HG03565 (cell line): ENCODE results near the gene CDH23.
A peak's percentile ranks its signal among the peaks of the same experiment; 100 is the strongest.

ENCODE experiments used
- ATAC-seq: cut with Tn5 transposase; IDR thresholded peaks from one replicate; pipeline ENCODE4 v1.9.1; 2021; ENCODE audit warnings: mild to moderate bottlenecking, moderate library complexity; ENCODE audit not compliant: unreplicated experiment

CDH23 gene

DNA sequence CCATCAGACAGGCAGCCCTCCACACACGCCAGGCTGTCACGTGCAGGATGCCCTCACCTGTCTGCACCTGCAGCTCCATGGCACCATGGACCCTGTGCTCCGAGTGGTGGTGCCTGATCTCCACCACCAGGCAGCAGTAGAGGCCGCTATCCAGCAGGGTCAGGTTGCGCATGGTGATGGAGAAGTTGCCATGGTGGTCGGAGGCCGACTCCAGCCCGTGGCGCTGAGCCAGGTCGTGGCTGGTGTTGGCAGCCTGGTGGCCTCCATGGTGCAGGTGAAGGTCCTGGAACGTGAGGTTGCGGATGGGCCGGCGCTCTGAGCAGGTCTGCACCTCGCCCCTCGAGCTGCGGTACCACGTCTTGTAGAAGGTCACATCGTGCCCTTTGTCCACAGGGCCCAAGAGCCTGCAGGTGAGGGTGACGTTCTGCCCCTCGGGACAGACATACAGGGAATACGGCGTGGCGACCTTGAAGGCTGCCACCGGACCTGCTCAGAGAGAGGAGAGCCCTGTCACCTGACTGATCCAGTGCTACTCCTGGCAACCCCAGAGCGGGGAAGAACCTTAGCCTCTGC, 364.9 kb downstream of the CDH23 start:
- no peak for ATAC-seq

DNA sequence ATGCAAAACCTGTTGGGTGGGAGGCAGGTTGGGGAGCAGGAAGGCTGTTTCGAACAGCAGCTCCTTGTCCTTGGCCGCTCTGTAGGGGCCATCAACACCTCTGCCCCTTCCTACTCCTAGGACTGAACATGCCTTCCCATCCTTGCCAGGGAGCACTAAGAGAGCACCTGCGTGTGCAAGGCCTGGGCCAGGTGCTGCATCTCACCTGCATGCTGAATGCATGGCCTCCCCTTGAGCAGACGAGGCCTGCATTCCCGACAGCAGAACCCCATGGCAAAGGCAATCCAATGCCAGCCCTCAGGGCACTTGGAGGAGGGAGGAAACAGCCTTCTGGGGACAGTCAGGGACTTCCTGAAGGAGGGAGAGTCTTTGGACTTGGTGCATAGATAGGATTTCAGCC, 365.6 kb downstream of the CDH23 start:
- no peak for ATAC-seq

DNA sequence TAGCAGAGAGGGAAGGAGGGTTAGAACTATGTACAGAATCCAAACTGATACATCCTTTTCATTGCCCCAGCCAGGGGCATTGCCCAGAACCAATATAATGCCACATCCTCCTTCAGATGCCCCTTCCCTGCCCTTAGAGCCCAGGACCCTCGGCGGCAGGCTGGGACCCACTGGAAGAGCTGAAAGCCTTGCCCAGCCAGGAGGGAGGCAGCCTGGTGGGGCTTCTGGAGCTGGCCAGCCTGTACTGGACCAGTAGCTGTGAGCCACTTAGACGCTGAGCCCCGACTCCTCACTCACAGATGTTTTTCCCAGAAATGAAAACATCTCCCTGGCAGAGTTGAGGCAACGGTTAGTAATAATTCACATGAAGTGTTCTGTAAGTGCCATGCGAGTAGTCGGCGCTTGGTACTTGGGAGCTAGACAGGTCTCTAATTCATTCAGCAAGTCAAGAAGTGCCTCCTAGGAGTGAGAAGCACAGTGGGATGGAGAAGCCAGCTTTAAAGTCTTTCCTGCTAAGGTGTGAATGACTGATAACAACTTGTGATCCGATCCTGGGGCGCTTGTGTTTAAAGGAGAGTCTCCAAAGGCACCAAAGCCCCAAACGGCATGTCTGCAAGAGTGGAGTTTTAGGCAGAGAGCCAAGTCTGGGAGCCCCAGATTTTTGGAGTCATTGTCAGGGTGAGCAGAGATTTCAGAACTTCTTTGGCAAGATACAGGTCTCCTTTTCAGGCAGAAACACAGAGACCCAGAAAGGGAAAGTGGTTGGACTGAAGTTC, 366.8 kb downstream of the CDH23 start:
- ATAC-seq = no peak

DNA sequence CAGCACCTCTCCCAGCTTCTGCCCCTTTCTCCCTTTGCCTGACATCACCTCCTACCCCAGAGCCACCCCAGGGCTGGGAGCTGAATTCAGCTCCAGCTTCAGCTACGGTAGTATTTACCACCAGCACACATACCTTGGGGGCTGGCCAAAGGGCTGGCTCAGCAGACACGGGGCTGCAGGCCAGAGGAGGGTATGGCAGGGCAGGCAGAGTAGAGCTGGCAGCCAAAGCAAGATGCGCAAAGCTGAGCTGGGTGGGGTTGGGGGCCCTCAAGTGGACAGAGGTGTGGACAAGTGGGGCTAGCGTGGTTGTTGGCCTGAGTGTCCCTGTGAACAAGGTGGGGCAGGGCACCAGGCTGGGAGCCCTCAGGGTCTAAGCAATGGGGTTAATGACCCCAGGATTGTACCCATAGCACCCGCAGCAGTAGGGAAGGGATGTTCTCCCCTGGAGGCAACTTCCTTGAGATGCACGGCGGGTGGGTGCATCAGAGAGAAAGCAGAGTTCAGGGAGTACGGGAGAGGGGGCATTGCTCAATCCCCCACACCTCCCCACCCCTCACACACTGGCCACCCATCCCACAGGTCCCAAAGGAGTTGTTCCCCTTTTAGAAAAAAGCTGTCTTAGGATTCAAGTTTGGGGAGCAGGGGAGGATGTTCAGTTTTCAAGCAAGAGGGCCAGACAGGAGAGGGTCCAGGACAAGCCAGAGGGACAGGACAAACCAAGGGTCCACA, 368.6 kb downstream of the CDH23 start:
- ATAC-seq = no peak

DNA sequence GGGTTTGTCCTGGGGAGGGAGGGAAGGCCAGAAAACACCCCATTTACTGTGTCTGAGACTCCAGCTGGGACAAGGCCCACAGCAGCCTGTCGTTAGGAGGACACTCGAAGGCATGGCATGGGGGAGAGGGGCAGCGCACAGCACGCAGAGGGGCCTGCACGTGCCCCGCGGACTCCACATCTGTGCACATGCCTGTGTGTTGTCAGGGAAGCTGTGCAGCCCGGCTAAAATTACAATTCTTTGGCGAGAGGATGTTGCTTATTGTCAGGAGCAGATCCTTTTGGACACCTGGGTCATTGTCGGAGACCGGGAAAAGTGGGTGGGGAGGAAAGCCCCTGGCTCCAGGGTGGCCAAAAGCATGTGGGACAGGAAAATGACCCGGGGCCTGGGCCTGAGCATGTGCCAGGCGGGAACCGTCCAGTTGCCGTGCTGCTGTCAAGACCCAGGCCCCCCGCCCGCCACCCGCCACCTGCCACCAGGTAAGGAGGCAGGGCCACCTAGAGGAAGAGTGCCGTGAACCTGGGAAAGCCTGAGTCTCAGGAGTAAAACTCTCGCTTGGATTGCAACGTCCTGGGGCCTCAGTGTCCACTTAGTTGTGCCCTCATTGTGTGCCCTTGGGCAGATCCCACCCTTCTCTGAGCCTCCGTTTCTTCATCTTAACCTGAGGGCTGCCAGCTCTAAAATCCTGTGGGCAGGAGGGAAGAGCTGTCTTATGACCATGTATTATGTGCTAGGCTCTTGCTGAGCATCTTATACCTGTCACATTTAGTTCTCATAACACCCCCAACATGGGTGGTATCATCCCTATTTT, 369.4 kb downstream of the CDH23 start:
- no peak for ATAC-seq

DNA sequence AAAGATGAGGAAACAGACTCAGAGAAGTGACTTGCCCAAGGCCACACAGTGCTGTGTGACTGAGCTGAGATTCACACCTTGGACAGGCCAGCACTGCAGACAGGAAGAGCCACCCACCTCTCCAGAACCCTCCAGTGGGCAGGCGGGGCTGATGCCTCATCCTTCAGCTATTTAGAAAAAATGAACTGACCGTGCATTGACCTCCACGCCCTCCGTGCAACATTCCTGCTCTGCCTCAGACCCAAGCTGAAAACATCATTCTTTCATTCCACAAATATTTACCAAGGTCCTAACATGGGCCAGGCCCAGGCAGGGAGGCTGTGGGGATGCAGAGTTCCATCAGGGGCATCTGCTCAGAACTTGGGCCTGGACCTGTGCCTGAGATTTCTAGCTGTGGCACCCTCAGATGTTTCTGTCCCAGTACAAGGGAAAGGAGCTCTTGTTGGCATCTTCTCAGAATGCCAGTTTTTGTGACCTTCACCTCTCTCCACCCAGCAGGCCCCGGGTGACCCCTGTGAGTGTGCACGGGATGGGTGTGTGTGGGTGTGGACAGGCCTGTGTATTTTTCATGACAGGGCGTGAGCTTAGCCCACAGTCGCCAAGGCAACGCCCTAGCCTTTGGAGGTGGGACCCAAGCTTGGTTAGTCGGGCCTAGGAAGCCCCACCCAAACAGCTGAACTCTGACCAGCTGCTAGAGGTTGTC, 370.1 kb downstream of the CDH23 start:
- no peak for ATAC-seq

DNA sequence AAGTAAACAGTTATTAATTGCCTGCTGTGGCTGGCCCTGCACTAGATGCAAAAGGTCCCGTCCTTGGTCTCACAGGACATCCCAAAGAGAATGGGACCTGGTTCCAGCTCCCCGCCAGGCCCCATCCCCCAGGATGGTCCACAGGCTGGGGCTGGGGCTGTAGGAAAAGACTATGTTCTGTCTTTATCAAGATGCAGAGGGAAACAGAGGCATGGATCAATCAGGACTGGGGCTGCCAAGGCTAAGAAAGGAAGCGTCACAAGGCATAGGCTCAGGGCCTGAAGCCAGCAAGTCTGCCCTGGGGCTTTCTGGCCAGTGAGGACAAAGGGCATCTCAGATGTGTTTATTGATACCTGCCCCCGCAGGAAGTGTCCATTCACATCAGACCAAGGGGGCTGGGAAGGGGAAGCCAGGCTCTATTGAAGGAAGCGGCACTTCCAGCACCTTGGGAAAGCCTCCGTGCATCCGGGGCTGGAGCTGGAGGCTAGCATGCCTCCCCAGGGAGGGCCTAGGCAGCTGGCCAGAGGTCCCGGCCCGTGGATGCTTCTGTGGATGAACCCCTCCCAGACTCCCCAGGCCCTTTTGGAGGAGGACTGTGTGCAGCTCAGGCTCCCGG, 370.8 kb downstream of the CDH23 start:
- no peak for ATAC-seq

DNA sequence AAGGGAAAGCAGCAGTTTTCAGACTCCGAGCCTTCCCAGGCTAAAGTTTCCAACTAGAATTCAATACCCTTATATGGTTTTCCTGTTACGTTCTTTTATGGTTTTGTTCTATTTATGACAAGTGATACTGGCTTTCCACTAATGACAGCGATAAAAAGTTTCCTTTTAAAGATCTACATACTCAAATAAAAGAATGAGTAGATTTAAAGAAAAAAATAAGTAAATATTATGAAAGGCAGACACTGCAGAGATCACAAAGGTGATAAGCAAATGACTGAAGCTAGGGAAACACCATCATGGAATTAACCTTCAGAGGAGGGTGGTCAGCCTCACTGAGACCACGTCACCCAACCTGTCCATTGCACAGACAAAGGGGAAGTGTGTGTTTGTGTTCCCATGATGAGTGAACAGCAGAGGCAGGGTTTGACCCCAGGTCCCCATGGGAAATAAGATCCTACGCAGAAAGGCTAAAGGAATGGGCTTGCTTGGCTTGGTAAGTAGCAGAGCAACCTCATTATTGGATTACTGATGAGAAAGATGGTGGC, 372.6 kb downstream of the CDH23 start:
- peak; percentile 17 for ATAC-seq

DNA sequence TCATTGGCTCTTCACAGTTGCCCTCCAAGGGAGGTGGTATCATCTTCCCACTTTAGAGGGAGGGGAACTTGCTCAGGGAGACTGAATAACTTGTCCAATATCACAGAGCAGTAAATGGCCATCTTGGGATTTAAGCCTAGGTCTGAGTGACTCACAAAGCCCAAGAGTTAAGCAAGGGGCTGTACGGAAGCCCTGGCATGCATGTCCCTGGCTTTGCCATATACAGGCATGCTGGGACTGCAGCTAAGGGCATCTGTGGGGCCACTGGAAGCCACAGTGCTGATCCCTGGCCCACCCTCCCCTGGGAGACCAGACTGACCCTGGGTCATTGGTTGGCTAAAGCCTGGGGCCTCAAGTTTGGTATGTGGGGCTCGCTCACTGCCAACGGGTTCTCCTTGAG, 373.5 kb downstream of the CDH23 start:
- no peak for ATAC-seq

DNA sequence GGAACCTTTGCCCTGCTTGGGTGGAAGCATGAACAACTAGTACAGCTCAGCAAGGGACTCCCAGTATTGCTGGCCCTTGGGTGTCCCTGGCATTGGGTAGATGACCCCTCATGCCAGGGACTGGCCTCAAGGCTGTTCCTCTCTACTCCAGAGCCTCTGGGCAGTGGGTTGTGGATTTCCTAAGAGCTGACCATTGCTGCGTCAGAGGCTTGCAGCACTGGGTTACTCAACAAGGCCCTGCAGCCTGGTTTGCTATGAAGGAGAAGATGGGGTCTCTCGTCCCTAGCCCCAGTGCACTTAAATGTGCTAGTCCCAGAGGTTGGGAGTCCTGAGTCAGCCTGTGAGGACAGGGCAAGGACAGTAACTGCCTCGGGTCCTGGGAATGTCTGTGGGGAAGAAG, 374.1 kb downstream of the CDH23 start:
- ATAC-seq = no peak

DNA sequence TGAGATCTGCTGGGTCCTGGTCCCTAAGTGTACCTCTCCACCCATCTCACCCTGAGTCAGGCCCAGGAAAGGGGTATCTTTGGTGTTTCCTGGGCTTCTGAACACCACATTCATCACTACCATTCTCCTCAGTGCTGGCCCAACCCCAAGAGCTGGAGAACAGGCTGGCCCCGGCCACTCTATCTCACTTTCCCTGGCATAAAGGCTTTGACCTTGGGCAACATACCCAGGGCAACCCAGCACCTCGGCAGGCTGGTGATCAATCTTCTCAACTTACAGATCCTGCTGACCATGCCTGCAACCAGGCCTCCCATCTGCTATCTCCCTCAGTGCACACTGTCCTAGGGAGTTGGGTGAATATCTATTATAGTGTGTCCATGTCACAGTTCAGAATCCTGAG, 374.5 kb downstream of the CDH23 start:
- ATAC-seq = no peak

DNA sequence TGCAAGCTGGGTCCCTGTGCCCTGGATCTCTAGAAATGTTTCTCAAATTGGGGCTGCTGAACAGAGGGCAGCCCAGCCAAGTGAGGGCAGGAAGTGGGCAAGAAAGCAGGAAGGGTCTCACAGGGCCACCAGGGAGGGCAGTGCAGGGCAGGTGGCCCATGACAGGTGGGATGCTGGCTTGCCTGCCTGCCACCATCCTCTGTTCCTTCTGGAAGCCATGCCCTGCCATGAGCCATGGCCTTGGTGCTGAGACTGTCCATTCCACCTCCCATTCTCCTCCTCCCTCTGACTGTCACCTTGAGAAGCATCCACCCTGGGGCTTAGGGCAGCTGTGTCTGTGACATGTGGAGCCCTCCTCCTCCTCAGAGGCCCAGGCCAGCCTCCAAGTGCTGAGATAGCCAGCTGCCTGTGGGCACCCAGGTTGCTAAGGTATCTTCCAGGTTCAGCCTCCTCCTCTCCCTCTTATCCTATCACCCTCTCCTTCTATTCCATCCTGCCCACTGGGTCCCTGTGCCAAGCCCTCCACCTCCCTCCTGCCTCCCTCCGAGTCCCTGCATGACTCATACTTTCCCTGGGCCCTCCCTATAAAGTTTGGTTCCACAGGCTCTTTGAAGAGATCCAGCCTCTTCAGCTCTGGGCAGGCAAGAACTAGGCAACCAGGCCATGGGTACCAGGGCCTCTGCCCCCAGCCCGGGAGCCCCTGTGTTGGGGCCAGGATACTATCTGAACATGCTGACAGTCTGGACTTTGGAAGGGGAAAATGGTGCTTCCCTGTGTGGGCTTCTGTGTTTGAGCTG, 375.3 kb downstream of the CDH23 start:
- ATAC-seq = no peak

DNA sequence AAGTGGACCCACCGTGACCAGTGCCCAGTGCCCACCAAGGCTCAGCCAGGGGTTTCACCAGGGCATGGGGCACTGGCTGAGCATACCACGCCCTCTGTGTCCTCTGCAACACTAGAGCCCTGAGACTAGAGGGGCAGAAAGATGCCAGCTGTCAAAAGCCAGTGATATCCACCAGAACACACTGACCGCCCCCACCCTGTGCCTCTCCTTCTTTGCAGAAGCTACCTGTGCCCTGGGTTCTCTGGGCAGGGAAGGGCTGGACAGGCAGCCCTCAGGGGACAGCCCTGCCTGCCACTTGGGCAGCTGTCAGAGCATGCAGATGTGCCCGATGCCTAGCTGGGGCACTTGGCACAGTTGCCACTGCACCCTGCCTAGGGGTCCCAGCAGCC, 376.1 kb downstream of the CDH23 start:
- no peak for ATAC-seq

DNA sequence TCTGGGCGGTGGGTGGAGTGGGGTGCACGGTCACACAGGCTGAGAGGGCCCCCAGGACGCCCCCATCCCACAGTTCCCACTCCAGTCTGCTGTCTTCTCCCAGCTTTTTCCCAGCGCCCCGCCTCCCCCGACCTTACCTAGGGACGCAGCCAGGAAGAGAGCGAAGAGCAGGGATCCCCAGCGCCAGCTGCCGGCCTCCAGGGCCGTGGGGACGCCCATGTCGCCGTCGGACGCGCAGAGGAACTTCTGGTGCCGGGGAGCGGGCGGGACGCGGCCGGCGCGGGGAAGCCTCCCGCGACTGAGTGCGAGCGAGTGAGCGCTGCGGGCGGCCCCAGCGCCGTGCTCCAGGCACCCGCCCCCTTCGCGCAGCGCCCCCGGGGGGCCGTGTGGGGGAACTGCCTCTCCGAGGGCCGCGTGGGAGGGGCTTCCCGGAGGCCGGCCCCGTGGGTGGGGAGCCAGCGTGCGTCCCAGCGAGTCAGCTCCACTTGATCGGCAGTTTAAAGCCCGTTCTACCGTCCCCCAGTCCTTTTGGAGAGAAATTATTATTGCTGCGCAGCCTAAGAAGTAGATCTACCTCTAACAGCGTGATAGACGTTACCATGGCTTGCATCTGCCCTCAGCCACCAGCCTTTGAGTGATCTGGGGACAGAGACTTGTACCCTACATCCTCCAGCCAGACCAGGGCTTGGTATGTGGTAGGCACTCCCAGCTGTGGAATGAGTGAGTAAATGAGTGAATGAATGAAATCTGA, 376.7 kb downstream of the CDH23 start, which contains the start of gene VSIR:
Gene VSIR (minus strand): TSS at position 300 of the 751 bp plus-strand sequence. CDS start 81 bp downstream, at position 219.
- ATAC-seq = peak; percentile 41

DNA sequence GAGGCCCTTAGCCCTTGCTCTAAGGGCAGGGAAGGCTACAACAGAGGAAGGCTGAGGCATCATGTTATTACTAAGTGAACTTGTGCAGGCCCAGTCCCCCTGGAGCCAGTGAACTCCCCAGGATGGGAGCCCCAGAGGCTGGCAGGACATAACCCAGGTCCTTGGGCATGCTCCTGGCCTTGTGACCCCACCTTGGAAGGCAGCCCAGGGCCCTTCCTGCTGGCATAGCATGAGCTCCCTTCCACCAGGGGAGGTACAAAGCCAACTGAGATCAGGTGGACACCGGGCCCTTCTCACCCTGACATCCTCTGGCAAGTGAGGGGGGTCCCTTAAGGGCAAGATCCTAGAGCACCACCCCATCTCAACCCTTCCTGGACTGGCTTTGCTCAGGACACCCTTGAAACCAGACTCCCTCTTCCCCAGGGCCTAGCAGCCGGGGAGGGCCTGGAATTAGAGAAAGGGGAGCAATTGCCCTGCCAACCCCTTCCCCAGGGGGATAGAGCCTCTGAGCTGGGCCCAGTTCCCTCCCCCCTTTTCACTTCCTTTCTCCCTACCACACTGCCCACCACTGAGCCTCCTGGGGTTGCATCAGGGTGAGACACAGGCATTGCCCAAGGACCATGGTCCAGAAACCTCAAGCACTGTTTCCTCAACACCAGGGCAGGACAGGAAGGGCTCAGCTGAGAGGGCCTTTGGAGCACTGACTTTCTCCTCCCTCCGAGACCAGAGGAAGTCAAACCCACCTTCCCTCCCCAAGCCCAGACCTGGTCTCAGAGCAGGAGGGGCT, 378.4 kb downstream of the CDH23 start:
- no peak for ATAC-seq

DNA sequence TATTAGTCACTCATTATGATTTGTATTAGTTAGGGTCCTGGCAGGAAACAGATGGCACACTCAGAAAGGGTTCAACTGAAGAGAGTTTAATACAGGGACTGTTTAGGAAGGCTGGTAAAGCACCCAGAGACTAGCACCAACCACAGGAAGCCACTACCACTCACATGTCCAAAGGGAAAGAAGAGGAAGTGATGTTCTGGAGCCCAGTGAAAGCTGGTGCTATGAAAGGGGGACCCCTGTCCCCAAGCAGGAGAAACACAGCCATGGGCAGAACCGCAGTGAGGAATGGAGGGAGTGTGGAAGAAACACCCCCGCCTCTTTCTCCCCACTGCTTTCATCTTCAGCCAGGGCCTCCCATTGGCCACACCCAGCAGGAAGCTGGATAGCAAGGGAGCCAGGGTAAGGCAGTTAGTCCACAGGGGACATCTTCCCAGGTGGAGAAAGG, 379.8 kb downstream of the CDH23 start:
- ATAC-seq = no peak

DNA sequence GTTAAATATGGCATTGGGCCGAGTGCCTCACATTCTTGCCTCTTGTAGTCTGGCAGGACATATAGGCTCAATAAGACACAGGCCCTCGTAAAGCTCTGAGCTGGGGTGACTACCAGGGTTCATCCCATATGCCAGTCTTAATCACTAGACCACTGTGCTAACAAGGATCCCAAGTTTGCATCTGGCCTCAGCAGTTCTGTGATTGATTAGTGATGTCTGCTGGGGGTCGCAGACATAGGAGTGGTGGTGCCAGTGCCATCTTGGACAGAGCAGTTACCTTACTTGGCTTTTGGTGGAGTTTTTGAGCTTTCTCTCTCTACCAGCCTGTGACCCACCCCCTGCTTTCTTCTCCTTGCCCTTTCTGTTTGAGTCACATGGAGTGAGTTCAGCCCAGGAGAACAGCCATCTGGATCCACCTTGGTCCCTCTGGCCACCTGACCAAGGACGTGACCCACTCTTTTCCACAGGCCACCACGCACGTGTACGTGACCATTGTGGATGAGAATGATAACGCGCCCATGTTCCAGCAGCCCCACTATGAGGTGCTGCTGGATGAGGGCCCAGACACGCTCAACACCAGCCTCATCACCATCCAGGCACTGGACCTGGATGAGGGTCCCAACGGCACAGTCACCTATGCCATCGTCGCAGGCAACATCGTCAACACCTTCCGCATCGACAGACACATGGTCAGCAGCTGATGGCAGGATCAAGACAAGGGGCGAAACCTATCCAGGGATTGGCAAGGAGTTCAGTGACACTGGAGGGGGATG, 380.7 kb downstream of the CDH23 start:
- ATAC-seq = no peak
